Cardiac fibroblast (primary cell): ENCODE measurements around the gene PRKN.

Experiments
- DNase-seq, 2 donors: peaks; one replicate each; pipeline versions ENCODE4 v3.0.0 to v3.0.0-alpha.2; 2010; ENCODE audit warnings: low read depth in 2 of 2
- H3K4me3 ChIP-seq, 2 donors: replicated peaks in 1 of 2; 1 replicate in 1 of 2; 2 replicates in 1 of 2; pipeline ENCODE4 v1.5.1; 2011; ENCODE audit warnings: low read depth in 2 of 2, low read length in 2 of 2, mild to moderate bottlenecking in 2 of 2, moderate library complexity in 1 of 2
- CTCF ChIP-seq: IDR thresholded peaks from one replicate; pipeline ENCODE4 v1.5.1; 2011; ENCODE audit warnings: low read depth, mild to moderate bottlenecking, low read length, inconsistent platforms

The PRKN gene

GRCh38 chr6:161926324-161926723 lies 801.2 kb downstream of the PRKN start:
- no peak for DNase-seq
- no peak for TF ChIP-seq CTCF
- H3K4me3 ChIP-seq = no peak overlapping the region

- no peak for TF ChIP-seq CTCF
- no peak for DNase-seq
- H3K4me3 ChIP-seq = no peak overlapping the region
These were observed 803.0 kb downstream of the PRKN start for GRCh38 chr6:161924516-161925116.

GRCh38 chr6:161922631-161923119 lies 804.9 kb downstream of the PRKN start:
- H3K4me3 ChIP-seq = no peak overlapping the region
- DNase-seq = peak; percentile 42 to 51
- TF ChIP-seq CTCF = no peak

- DNase-seq = no peak
- no peak overlapping the region for H3K4me3 ChIP-seq
- no peak for TF ChIP-seq CTCF
These were observed 805.8 kb downstream of the PRKN start for GRCh38 chr6:161921602-161922395.

- no peak for DNase-seq
- no peak overlapping the region for H3K4me3 ChIP-seq
- no peak for TF ChIP-seq CTCF
These were observed 807.9 kb downstream of the PRKN start for GRCh38 chr6:161919691-161920090.

GRCh38 chr6:161918628-161919205 lies 808.8 kb downstream of the PRKN start:
- DNase-seq = no peak
- no peak for TF ChIP-seq CTCF
- H3K4me3 ChIP-seq = no peak overlapping the region
